ENCODE data around the gene CNOT11. TPM values are rescaled to one million over a fixed set of nuclear protein-coding genes. Genes with fewer than 3 reads are reported as not detected.

CNOT11 gene
- total RNA-seq, 4 donors from 2014 or later, result 28.0 to 53.2 (median 41.8) TPM

- intact Hi-C loops (cut with DNase I), result loop anchor here (10.0 kb wide), 1 partner anchor 50 kb away; the partner anchor contains the start of gene CNOT11
- Histone ChIP-seq H3K36me3 (peaks cover 0 to 11% (median 0%) of the 10 kb centered on the region in 3 donors), H3K4me3 (peak overlapping the region in 1 of 4 donors; percentile 80), H3K27ac (peak overlapping the region; percentile 17 to 97 (median 73)), H3K9me3 (no peaks in the 10 kb centered on the region), H3K4me1 (peaks cover 36 to 86% (median 58%) of the 10 kb centered on the region in 3 donors), H3K27me3 (no peaks in the 10 kb centered on the region)
- TF ChIP-seq CTCF (IDR thresholded peaks at IDR 0.05) (no peak), POLR2A (IDR thresholded peaks at IDR 0.05) (no peak)
- WGBS, 2 donors, result 68 to 83% methylated on average over 4 of the region's 4 CpGs
- DNase-seq, result no peak
These were observed 52.3 kb downstream of the CNOT11 start for GRCh38 chr2:101305035-101305434.

GRCh38 chr2:101305492-101306078 is 52.9 kb downstream of the CNOT11 start:
- no peaks in the 10 kb centered on the region for H3K27me3 ChIP-seq
- no peak for DNase-seq
- TF ChIP-seq POLR2A (IDR thresholded peaks at IDR 0.05) (no peak), CTCF (IDR thresholded peaks at IDR 0.05) (no peak)
- H3K4me3 ChIP-seq, result peak overlapping the region; percentile 73 to 94 (median 82)
- WGBS, 2 donors, result 51 to 52% methylated on average over 7 of the region's 7 CpGs
- intact Hi-C loops (cut with DNase I), result loop anchor here (10.0 kb wide), 1 partner anchor 51 kb away; the partner anchor contains the start of gene CNOT11
- peaks cover 0 to 11% (median 0%) of the 10 kb centered on the region in 3 donors for H3K36me3 ChIP-seq
- peaks cover 42 to 86% (median 56%) of the 10 kb centered on the region in 3 donors for H3K4me1 ChIP-seq
- H3K9me3 ChIP-seq, result no peaks in the 10 kb centered on the region
- peak overlapping the region; percentile 17 to 97 (median 73) for H3K27ac ChIP-seq

- no peaks in the 10 kb centered on the region for H3K9me3 ChIP-seq
- H3K36me3 ChIP-seq, result peaks cover 0 to 11% (median 0%) of the 10 kb centered on the region in 3 donors
- 18 to 26% methylated on average over 7 of the region's 7 CpGs for WGBS, 2 donors
- no peak for TF ChIP-seq POLR2A (IDR thresholded peaks at IDR 0.05)
- no peak for TF ChIP-seq CTCF (IDR thresholded peaks at IDR 0.05)
- peak overlapping the region; percentile 93 to 99 (median 96) for H3K27ac ChIP-seq
- peak overlapping the region; percentile 73 to 94 (median 82) for H3K4me3 ChIP-seq
- peaks cover 40 to 86% (median 56%) of the 10 kb centered on the region in 3 donors for H3K4me1 ChIP-seq
- DNase-seq, result no peak
- intact Hi-C loops (cut with DNase I), result loop anchor here (10.0 kb wide), 1 partner anchor 52 kb away; the partner anchor contains the start of gene CNOT11
- no peaks in the 10 kb centered on the region for H3K27me3 ChIP-seq
These were observed 53.7 kb downstream of the CNOT11 start for GRCh38 chr2:101306410-101306809.

GRCh38 chr2:101307503-101307902 is 54.8 kb downstream of the CNOT11 start:
- H3K9me3 ChIP-seq, result no peaks in the 10 kb centered on the region
- WGBS, 2 donors, result 9 to 13% methylated on average over 8 to 9 of the region's 9 CpGs
- no peaks in the 10 kb centered on the region for H3K27me3 ChIP-seq
- peak overlapping the region; percentile 93 to 99 (median 96) for H3K27ac ChIP-seq
- TF ChIP-seq CTCF (IDR thresholded peaks at IDR 0.05), result no peak
- no peak for TF ChIP-seq POLR2A (IDR thresholded peaks at IDR 0.05)
- H3K4me3 ChIP-seq, result peak overlapping the region; percentile 73 to 94 (median 82)
- peaks cover 31 to 80% (median 48%) of the 10 kb centered on the region in 3 donors for H3K4me1 ChIP-seq
- DNase-seq, result no peak
- peaks cover 0 to 7% (median 0%) of the 10 kb centered on the region in 3 donors for H3K36me3 ChIP-seq
- intact Hi-C loops (cut with DNase I), result loop anchor here (10.0 kb wide), 1 partner anchor 53 kb away; the partner anchor contains the start of gene CNOT11

- TF ChIP-seq CTCF (IDR thresholded peaks at IDR 0.05) (no peak), POLR2A (IDR thresholded peaks at IDR 0.05) (no peak)
- no peaks in the 10 kb centered on the region for H3K27me3 ChIP-seq
- H3K9me3 ChIP-seq, result no peaks in the 10 kb centered on the region
- WGBS, 2 donors, result no CpG with 5 or more reads among the region's 57 CpGs
- peak overlapping the region; percentile 73 to 94 (median 82) for H3K4me3 ChIP-seq
- intact Hi-C loops (cut with DNase I), result loop anchor here (10.0 kb wide), 1 partner anchor 53 kb away; the partner anchor contains the start of gene CNOT11
- DNase-seq, result no peak
- peaks cover 30 to 76% (median 46%) of the 10 kb centered on the region in 3 donors for H3K4me1 ChIP-seq
- peaks cover 0 to 2% (median 0%) of the 10 kb centered on the region in 3 donors for H3K36me3 ChIP-seq
- peak overlapping the region; percentile 93 to 99 (median 96) for H3K27ac ChIP-seq
These were observed 55.3 kb downstream of the CNOT11 start for GRCh38 chr2:101307950-101308431.
